Astrocyte (in vitro differentiated cells and primary cell): ENCODE results near the gene NUDT14. TPM values are rescaled to one million over a fixed set of nuclear protein-coding genes. Genes with fewer than 3 reads are reported as not detected.

Source experiments
- DNase-seq: peaks from one replicate; pipeline ENCODE4 v3.0.0-alpha.2; 2010; ENCODE audit warnings: low read depth
- FAIRE-seq: peaks from 2 replicates; lab custom pipeline; 2011; peaks lifted over from hg19 to GRCh38; lab: Jason Lieb, UNC
- H2AFZ ChIP-seq: 2 replicates; pipeline ENCODE4 v1.6.0; 2012; ENCODE audit warnings: low read depth, low read length, inconsistent platforms
- H3K27ac ChIP-seq: 2 replicates; pipeline ENCODE4 v1.5.1; 2011; ENCODE audit warnings: low read depth, low read length, inconsistent platforms
- H3K27me3 ChIP-seq: 2 replicates; pipeline ENCODE4 v1.6.0; 2011; ENCODE audit warnings: low read length, inconsistent platforms; ENCODE audit not compliant: insufficient read depth
- H3K36me3 ChIP-seq: 2 replicates; pipeline ENCODE4 v1.5.1; 2011; ENCODE audit warnings: low read length, inconsistent platforms; ENCODE audit not compliant: insufficient read depth
- H3K4me1 ChIP-seq: 2 replicates; pipeline ENCODE4 v1.5.1; 2011; ENCODE audit warnings: low read length, inconsistent platforms; ENCODE audit not compliant: insufficient read depth
- H3K4me2 ChIP-seq: 2 replicates; pipeline ENCODE4 v1.6.0; 2012; ENCODE audit warnings: low read length, inconsistent platforms
- H3K4me3 ChIP-seq: 2 replicates; pipeline ENCODE4 v1.5.1; 2011; ENCODE audit warnings: low read depth, mild to moderate bottlenecking, low read length, inconsistent platforms; ENCODE audit not compliant: insufficient read depth
- H3K79me2 ChIP-seq: 2 replicates; pipeline ENCODE4 v1.6.0; 2012; ENCODE audit warnings: mild to moderate bottlenecking, low read length, inconsistent platforms; ENCODE audit not compliant: insufficient read depth
- H3K9ac ChIP-seq: 2 replicates; pipeline ENCODE4 v1.6.0; 2012; ENCODE audit warnings: mild to moderate bottlenecking, low read length, inconsistent platforms
- H3K9me3 ChIP-seq: 2 replicates; pipeline ENCODE4 v1.5.1; 2012; ENCODE audit warnings: low read depth, mild to moderate bottlenecking, low read length, inconsistent platforms; ENCODE audit not compliant: insufficient read depth
- H4K20me1 ChIP-seq: 2 replicates; pipeline ENCODE4 v1.6.0; 2012; ENCODE audit warnings: low read length, inconsistent platforms; ENCODE audit not compliant: insufficient read depth
- H3K27ac Mint-ChIP-seq: one replicate; pipeline ENCODE4 v1.8.0; 2021; ENCODE audit warnings: mild to moderate bottlenecking, mixed read lengths; ENCODE audit not compliant: unreplicated experiment
- H3K27me3 Mint-ChIP-seq: one replicate; pipeline ENCODE4 v1.8.0; 2021; ENCODE audit warnings: low read depth, mixed read lengths; ENCODE audit not compliant: unreplicated experiment
- H3K36me3 Mint-ChIP-seq: one replicate; pipeline ENCODE4 v1.8.0; 2021; ENCODE audit warnings: low read depth, mixed read lengths; ENCODE audit not compliant: unreplicated experiment
- H3K4me1 Mint-ChIP-seq: one replicate; pipeline ENCODE4 v1.8.0; 2021; ENCODE audit warnings: low read depth, mixed read lengths; ENCODE audit not compliant: unreplicated experiment
- H3K4me3 Mint-ChIP-seq: one replicate; pipeline ENCODE4 v1.8.0; 2021; ENCODE audit warnings: mild to moderate bottlenecking, moderate library complexity, mixed read lengths; ENCODE audit not compliant: unreplicated experiment
- H3K9me3 Mint-ChIP-seq: one replicate; pipeline ENCODE4 v1.8.0; 2021; ENCODE audit warnings: mild to moderate bottlenecking, mixed read lengths; ENCODE audit not compliant: unreplicated experiment
- CTCF ChIP-seq: IDR thresholded peaks from 2 replicates; pipeline ENCODE4 v1.5.1; 2011; ENCODE audit warnings: low read depth, mild to moderate bottlenecking, inconsistent platforms, low read length, moderate library complexity; ENCODE audit not compliant: insufficient read depth
- EZH2 ChIP-seq: IDR thresholded peaks from 2 replicates; pipeline ENCODE4 v1.6.1; 2012; ENCODE audit warnings: mild to moderate bottlenecking, low read length, inconsistent platforms; ENCODE audit not compliant: insufficient read depth
- total RNA-seq: library from RNA; stranded (reverse); gene quantifications from 2 replicates; pipeline ENCODE4 v1.2.1, GENCODE V29; 2021

The NUDT14 gene
- total RNA-seq, 1 donor from 2014 or later: 17.5 TPM

GRCh38 chr14:105145381-105146180, 35.5 kb downstream of the NUDT14 start:
- Histone ChIP-seq H3K9me3 (peaks cover under 1% of the 10 kb centered on the region), H3K4me3 (no peak overlapping the region), H3K4me2 (no peak overlapping the region), H3K4me1 (no peaks in the 10 kb centered on the region), H3K27ac (no peak overlapping the region), H2AFZ (no peak overlapping the region), H3K79me2 (no peaks in the 10 kb centered on the region), H4K20me1 (no peaks in the 10 kb centered on the region), H3K27me3 (no peaks in the 10 kb centered on the region), H3K36me3 (no peaks in the 10 kb centered on the region), H3K9ac (no peak overlapping the region)
- Mint-ChIP-seq H3K4me1 (no peaks in the 10 kb centered on the region), H3K4me3 (no peak overlapping the region), H3K27ac (no peak overlapping the region), H3K36me3 (peaks cover 11% of the 10 kb centered on the region), H3K9me3 (peaks cover 3% of the 10 kb centered on the region), H3K27me3 (peaks cover 2% of the 10 kb centered on the region)
- FAIRE-seq (no peak), DNase-seq (no peak)
- TF ChIP-seq EZH2 (no peak), CTCF (no peak)

GRCh38 chr14:105144666-105145380, 36.3 kb downstream of the NUDT14 start:
- Mint-ChIP-seq H3K9me3 (peaks cover 4% of the 10 kb centered on the region), H3K27me3 (peaks cover 2% of the 10 kb centered on the region), H3K4me1 (no peaks in the 10 kb centered on the region), H3K27ac (no peak overlapping the region), H3K36me3 (peaks cover 11% of the 10 kb centered on the region), H3K4me3 (no peak overlapping the region)
- FAIRE-seq (no peak), DNase-seq (no peak)
- Histone ChIP-seq H3K27me3 (no peaks in the 10 kb centered on the region), H3K4me1 (no peaks in the 10 kb centered on the region), H3K27ac (no peak overlapping the region), H3K79me2 (no peaks in the 10 kb centered on the region), H3K9me3 (peaks cover 8% of the 10 kb centered on the region), H4K20me1 (no peaks in the 10 kb centered on the region), H3K36me3 (no peaks in the 10 kb centered on the region), H2AFZ (no peak overlapping the region), H3K4me2 (no peak overlapping the region), H3K9ac (no peak overlapping the region), H3K4me3 (no peak overlapping the region)
- TF ChIP-seq CTCF: no peak
- TF ChIP-seq EZH2: no peak
